CD4-positive, alpha-beta T cell treated with Interleukin-21 for 1 hour (primary cell): Measurements from ENCODE around the gene ENTR1.
"Not testable (repeated sequence)": the region's sequence is repeated elsewhere in the genome, so short reads cannot be mapped to it uniquely, and the experiment has no call there.

Source experiments
- DNase-seq: peaks from one replicate; pipeline ENCODE4 v3.0.0-alpha.2; 2020

Gene ENTR1

DNA sequence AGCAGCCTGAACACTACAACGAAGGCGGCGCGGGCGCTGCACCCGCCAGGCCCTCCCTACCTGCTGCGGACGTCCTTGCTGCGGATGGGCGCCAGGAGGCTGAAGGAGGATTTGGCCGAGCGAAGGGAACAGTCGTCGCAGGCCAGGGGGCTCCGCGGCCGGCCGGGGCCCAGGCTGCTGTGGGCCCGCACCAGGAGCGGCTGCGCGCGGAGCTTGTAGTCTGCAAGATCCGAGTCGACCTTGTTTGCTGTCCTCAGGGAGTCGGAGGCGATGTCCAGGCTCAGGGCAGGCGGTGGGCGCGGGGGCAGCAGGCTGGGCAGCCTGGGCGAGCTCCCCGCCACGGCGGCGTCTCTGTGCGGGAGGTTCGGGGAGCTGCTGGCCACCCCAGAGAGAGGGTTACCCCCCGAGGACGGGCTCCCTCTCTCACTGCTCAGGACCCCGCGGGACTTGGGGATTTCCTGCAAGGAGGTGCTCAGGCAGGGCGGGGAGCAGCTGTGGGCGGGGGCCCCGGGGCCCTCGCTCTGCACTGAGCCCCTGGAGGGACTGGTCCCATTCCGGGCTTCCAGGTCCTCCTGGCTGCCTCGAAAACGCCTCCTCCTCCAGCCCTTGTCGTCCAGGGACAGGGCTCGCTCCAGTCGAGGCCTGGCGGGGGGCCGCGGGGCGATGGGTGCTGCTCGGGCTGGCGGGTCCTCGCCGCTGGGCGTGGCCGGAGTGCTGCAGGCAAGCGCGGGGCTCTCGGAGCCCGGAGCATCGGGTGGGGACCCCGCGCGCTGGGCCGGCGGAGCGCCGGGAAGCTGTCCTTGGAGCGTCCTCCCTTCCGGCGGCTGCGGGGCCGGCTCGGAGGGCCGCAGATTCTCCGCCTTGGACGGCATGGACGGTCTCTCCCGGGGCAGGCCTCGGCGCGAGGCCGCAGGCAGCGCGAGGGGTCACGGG lies 28.4 kb upstream of the ENTR1 start:
- peak; percentile 57 for DNase-seq

DNA sequence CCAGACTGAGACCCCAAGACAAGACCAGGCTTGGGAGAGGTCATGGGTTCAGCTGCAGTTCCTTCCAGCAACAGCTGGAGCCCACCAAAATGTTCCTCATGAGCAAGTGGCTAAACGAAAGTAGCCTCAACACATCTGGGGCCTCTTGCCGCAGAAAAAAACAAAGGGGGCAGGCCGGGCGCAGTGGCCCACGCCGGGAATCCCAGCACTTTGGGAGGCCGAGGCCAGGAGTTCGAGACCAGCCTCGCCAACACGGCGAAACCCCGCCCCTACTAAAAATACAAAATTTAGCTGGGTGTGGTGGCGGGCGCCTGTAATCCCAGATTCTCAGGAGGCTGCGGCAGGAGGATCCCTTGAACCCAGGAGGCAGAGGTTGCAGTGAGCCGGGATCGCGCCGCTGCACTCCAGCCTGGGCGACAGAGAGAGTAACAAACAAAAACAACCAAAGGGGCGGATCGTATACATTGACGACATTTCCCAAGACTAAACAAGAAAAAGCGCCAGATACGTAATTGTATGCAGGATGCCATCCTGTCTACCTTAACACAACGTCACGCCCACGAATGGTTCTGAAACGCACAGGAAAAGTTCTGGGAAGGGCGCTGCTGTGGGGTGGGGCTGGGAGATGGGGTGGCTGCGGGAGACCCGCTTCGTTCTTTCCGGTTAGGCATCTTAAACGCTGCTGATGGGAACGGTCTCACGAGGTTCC lies 27.6 kb upstream of the ENTR1 start:
- peak; percentile 46 for DNase-seq

DNA sequence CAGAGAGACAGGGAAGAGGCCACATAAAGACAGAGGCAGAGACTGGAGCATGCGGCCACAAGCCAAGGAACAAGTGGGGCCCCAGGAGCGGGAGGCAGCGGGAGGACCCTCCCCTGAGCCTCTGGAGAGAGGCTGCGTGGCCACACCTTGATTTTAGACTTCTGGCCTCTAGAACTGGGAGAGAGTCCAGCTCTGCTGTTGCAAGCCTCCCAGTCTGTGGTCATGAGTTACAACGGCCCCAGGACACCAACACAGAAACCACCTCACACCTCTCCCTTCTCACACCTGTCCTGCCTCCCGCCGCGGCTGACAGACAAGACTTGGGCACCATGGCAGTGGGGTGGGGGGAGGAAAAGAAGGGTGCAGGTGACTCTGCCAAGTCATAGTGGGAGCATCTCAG lies 27.0 kb upstream of the ENTR1 start:
- no peak for DNase-seq

DNA sequence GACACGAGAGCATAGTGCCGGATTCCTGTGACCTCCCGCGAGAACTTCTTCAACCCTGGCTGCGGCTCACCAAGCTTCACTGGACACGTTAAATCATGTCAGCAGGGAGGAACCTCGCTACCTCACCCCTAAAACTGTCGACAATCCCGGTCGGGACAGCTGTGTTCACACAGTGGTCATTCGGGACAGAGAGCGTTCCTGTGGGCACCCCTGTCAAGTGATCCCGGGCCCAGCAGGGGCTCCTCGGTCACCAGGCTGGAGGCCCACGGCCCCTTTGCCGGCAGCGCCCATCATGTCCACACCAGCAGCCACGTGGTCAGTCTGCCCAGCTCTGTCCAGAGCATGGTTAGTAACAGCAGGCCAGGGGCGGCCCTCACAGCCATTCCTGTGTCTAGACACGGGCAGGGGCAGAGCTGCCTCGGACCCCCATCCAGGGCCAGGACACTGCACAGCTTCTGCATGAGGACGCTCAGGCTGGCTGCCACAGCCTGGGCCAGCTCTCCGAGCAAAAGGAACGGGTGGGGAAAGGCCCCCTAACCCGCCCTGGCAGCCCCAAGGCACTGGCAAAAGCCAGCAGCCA lies 25.7 kb upstream of the ENTR1 start:
- DNase-seq: no peak

DNA sequence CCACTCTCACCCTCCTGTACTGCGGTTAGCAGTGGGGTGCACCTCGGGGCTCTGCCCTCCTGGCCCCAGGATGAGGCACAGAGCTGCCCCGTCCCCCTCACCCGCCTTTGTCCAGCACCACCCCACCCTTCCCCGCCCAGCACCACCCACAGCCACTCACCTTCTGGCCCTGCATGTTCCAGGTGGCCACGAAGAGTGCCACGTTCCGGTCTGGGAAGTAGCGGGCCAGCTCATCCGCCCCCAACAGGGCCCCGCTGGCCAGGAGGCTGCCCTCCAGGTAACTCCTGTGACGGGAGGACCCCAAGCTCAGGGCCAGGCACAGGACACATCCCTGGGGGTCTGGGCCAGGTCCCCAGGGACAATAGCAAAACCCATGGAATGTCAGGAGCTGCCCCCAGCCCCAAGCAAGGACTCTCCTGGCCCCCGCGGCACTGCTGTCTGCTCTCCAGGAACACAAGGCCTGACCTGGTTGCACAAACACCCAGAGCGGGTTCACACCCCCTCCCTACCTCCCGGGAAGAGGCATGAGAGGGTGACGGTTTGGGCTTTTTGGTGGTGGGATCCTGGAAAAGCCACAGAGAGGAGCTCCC lies 24.3 kb upstream of the ENTR1 start:
- no peak for DNase-seq

DNA sequence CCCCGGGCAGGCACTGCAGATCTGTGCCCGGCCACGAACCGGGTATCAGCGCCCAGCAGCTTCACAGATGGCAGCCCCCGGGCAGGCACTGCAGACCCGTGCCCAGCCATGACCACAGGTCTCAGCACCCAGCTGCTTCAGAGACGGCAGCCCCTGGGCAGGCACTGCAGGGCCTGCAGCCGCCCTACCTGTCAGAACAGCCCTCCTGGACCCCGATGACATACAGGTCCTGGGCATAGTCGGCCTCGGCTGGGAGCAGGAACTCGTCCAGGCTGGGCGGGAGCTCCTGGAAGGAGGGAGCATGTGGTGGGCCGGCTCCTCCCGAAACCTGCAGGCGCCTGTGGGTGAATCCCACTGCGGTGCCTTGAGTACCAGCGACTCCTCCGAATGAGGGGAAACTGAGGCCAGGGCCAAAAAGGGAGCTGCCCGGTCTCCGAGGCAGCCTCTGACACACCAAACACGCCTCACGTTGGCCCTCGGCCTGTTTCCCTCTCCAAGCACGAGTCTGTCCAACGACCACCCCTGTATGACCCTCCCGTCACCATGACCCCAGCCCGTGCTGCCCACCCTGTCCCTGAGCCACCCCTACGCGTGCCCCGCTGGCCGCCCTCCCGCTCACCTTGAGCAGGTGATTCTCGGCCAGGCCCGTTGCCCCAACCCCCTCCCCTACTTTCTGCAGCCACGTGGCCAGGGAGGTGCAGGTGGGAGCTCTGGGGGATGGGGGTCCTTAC lies 23.6 kb upstream of the ENTR1 start:
- no peak for DNase-seq

DNA sequence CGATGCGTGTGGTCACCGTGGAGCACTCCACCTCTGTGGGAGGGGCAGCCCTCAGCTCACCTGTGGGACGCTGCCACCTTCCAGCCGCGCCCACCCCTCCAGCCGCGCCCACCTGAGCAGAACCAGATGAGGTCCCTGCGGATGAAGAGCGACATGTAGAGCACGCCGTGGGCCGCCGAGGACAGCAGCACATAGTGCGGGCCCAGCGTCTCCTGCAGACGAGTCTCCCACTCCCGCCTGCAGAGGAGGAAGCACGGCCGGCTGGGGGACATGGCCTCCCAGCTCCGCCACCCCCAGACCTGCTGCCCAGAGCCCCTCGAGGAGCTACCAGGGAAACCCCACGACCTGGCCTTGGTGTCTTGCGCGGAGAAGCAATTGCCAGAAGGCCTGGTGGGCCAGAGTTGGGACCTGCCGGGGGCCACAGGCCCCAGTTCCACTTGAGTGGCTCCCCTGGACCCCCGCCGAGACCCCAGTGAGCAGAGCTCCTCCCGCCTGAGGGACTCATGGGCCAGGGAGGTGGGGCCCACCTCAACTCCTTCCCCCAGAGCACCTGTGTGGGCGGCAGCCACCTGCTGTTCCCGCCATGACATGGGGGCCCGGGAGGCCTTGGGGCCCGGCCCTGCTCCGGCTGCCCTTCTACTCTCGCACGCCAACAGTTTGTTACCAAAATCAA lies 22.8 kb upstream of the ENTR1 start:
- no peak for DNase-seq

DNA sequence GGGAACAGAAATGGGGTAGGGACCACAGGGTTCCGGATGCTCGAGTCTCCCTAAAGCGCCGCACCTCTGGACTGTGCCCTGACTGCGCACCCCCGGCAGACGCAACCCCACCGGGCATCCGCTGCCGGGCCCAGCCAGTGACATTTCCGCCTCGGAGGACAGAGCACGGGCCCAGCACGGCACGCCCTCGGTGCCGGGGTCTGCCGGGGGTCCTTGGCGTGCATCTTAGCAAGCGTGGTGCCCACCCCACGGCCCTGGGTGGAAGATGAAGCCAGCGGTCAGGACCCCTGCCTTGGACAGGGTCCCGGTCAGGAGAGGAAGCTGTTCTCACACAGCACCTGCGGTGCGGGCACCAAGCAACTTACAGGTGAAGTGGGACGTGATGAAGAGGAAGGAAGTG lies 22.2 kb upstream of the ENTR1 start:
- no peak for DNase-seq

DNA sequence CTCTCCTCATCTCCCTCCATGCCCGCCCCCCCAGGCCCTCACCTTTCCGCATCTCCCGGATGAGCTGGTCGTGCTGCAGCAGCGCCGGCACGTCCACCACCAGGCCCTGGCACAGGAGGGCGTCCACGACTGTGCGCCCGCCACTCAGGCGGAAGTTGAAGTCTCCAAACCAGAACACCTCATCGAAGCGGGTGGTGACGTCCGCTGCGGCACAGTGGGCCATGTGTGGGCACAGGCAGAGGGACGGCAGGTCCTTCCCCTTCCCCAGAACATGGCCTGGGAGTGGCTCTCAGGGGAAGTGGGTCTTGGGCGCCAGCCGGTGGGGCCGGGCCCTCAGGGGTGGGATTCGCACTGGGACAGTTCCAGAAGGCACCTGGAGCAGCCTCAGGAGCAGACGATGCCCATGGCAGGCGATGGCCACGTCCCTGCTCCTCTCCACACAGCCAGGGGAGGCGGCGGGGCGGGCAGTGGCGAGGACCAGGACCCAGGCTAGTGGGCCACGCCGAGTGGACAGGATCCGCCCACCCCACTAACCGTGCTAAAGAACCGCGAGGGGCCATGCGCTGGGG lies 21.5 kb upstream of the ENTR1 start:
- no peak for DNase-seq

DNA sequence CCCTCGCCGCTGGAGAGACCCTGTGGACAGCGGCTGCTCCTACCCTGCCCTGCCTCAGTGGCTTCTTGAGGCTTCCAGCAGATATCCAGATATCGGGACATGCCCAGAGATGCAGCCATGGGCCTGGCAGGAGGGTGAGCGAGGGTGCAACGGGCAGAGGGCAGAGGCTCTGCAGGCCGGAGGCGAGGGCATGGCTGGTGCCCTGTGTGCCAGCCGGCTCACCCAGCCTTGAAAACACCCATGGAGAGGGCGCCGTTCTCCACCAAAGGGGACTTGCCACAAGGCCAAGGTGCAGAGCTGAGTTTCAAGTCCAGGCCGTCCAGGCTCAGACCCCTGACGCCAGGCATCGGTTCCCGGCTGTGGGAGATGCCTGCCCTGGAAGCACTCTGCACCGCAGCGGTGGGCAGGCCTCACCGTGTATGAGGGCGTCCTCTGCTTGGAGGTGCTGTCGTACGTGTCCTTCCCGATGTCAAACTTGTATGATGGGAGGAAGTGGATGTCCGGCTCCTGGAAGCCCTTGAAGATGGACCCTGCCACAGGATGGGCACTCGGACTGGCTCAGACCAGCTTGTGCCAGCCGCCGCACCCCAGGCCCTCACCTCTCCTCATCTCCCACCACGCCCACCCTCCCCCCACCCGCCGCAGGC lies 20.3 kb upstream of the ENTR1 start:
- no peak for DNase-seq

DNA sequence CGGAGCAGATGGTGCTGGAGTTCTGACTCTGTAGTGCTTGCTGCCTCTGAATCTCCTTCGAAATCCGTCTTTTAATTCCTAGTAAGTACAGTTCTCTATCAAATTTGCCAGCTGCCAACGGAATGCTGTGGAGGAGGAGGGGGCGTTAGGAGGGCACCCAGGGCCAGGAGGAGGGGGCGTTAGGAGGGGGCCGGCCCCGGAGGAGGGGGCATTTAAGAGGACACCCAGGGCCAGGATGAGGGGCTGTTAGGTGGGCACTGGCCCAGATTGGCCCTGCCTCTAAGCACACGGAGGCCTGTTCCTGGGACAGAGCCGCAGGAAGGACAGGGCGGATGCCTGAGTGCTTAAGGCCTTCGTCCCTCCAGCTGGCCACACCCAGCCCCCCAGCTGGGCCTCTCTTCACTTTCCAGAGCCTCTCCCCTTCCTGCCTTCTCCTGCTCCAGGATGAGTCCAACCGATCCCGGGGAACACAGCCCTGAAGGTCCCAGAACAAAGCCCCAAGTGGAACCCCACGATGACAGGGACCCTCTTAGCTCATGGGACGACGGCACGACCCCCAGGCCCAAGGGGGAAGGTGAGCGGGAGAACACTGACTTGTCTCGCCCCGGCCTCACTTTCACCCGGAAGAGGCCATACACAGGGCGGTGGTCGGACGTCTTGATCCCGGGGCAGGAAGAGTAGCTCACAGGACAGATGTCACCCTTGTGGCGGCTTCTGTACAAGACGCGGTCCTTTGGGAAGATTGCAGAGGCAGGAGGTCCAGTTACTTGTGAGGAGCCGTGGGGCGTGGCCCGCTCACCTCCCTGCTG lies 19.5 kb upstream of the ENTR1 start:
- no peak for DNase-seq

DNA sequence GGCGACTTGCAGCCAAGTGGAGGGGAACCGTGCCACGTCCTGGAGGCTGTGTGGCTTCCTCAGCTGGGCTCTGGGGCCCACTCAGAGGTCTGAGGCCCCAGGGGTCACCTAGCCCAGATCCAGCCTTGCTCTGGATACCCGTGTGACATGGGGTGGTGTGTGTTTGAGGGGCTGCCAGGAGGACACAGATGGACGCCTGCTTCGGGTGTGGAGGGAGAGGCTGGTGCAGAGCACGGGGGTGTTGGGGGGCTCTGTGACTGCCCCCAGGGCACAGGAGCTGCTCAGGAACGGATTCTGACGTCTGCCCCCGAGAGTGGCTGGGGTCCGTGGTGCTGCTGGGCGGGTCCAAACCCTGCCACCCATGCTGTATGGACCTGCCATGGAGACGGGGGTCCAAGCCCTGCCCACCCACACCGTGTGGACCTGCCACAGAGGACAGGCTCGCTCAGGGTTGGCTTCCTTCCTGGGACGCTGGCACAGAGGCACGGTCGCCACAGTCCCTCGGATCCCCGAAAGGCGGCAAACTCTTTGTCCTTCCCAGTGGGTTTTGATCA lies 18.7 kb upstream of the ENTR1 start:
- no peak for DNase-seq

DNA sequence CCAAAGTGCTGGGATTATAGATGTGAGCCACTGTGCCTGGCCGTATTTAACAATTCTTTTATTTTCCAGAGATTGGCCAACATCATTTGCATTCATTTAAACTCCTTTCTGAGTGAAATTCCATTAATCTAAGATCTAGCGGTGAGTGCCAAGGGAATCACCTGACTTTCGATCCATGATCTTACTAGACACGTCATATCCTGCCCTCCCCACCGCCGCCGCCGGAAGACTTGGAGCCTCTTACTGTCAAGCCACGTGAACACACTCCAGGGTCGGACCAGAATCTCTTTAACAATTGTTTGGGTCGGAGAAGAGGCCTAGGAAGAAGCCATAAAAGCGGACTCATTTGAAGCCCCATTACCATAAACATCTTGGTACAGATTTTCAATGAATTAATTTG lies 16.4 kb upstream of the ENTR1 start:
- no peak for DNase-seq

DNA sequence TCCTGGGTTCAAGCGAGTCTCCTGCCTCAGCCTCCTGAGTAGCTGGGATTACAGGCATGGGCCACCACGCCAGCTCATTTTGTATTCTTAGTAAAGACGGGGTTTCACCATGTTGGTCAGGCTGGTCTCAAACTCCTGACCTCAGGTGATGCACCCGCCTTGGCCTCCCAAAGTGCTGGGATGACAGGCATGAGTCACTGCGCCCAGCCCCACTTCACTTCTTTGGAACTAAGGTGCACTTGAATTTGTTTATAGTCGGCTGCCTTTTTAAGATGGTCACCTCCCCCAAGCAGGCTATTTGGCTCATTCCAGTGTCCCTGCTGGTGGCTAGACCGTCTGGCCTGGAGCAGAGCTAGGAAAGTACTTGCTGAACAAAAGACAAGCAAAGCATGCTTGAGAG lies 15.0 kb upstream of the ENTR1 start:
- not testable (repeated sequence) for DNase-seq

DNA sequence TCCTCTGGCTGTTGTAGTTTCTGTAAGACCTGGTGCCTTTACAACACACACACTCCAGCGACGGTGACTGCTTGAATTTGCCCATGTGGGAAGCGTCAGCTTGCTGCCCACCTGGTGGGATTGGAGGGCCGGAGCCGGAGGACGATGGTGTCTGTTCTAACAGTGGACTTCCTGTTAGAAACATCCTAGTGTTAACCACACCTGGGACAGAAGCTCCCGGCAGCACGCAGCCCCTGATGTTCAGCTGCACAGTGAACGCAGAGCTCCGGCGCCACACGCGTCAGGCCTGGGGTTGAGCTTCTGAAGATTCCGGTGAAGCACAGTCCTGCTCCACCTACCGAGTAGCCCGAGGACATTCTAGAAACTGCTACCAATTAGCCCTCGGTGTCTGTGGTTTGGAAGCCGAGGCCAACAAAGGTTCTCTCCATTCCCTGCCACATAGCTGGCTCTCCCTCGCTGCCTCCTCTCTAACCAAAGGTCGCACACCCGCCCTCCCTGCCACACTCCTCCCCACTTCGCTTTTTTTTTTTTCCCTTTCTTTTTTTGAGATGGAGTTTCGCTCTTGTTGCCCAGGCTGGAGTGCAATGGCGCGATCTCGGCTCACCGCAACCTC lies 14.4 kb upstream of the ENTR1 start:
- no peak for DNase-seq

DNA sequence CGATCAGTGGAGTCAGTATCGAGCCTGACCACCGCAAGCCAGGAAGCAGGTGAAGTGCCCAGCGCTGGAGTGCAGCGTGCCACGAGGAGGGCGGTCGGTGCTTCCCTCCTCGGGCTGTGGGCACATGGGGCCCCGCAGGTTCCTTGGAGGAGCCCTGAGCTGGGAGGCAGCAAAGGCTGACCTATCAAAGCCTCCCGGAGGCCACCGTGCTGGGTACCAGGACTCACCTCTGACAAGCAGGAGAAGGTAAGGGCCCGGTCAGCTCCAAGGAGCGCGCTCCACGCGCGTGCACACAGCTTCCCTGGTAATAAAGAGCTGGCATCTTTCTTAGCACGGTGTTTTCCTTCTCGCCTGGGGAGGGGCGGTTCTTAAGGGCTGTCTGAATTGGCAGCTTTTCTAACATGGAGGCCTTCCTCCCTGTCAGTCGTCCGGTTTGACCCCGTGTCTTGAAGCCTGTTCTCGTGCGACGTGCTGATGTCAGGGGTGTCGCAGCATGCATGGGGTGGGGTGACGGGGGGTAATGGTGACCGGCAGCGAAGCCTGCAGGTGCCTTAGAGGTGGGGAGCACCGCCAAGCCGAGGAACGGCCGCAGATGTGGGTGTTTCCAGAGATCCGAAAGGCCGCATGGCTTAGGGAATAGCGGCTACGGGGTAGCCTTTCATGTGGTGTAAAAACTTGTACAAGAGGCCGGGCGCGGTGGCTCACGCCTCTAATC lies 13.2 kb upstream of the ENTR1 start:
- no peak for DNase-seq

DNA sequence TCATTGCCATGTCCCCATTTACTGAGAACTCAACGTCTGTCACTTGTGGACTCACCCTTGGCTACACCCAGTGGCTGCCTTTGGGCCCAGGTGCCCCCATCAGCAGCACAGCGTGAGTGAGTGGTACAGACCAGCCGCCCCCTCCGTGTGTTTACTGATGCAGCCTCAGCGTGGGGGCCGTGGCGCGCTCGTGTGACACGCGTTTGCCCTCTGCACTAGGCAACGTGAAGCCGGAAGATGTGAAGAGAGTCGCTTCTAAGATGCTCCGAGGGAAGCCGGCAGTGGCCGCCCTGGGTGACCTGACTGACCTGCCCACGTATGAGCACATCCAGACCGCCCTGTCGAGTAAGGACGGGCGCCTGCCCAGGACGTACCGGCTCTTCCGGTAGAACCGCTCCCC lies 12.5 kb upstream of the ENTR1 start:
- no peak for DNase-seq

DNA sequence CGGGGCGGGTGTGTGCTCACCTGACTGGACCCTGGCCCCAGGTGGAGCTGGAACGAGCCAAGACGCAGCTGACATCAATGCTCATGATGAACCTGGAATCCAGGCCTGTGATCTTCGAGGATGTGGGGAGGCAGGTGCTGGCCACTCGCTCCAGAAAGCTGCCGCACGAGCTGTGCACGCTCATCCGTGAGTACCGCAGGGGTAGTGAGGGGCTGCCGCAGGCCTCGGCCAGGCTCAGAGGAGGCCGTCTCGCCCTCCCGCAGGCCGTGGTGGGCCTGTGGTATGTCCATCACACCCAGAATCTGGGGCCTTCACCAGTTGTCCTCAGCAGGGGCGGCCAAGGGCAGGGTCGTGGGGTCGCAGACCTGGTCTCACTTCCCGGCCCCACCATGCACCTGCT lies 11.4 kb upstream of the ENTR1 start:
- DNase-seq: no peak

DNA sequence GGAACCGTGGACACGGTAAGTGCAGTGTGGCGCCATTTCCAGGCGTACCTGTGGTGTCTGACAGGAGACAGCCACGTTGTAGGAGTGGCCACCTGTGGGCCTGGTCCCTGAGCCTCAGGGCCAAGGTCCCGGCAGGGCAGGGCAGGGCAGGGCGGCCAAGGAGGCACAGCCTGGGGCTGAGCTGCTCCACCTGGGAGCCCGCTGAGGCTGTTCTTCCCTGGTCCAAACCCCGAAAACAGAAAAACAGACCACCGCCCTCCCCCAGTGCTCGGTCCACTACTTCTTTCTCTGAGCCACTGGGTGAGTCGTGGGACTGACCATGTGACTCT lies 8.6 kb upstream of the ENTR1 start:
- DNase-seq: no peak
